Activated T-helper 1 cell treated with anti-CD3 and anti-CD28 coated beads, Interleukin-12 subunit alpha, Interleukin-12 subunit beta, Interleukin-2, Interleukin-4 antibody, amounts not matched to agents 30 ng/mL and 10 ng/mL and 1 ng/mL, durations not matched to agents 14 hours and 24 hours and 36 hours (primary cell): Measurements from ENCODE around the gene SLC2A13. TPM values are rescaled to one million over a fixed set of nuclear protein-coding genes. Genes with fewer than 3 reads are reported as not detected.

Experiments used
- DNase-seq: peaks from one replicate; pipeline ENCODE4 v3.0.0; 2021; ENCODE audit warnings: low spot score
- H3K27ac Mint-ChIP-seq: one replicate; pipeline ENCODE4 v1.8.0; 2021; ENCODE audit warnings: mild to moderate bottlenecking, mixed read lengths
- H3K27me3 Mint-ChIP-seq: one replicate; pipeline ENCODE4 v1.8.0; 2022; ENCODE audit warnings: mild to moderate bottlenecking, moderate library complexity, mixed read lengths; ENCODE audit not compliant: insufficient read depth
- H3K36me3 Mint-ChIP-seq: one replicate; pipeline ENCODE4 v1.8.0; 2021; ENCODE audit warnings: low read depth, mixed read lengths
- H3K4me1 Mint-ChIP-seq: one replicate; pipeline ENCODE4 v1.8.0; 2021; ENCODE audit warnings: low read depth, mixed read lengths
- H3K4me3 Mint-ChIP-seq: one replicate; pipeline ENCODE4 v1.8.0; 2021; ENCODE audit warnings: mild to moderate bottlenecking, moderate library complexity, mixed read lengths
- H3K9me3 Mint-ChIP-seq: one replicate; pipeline ENCODE4 v1.8.0; 2021; ENCODE audit warnings: mixed read lengths
- intact Hi-C: fragments of 100-400 bp; cut with micrococcal nuclease; formaldehyde crosslinking; loops from one replicate; pipeline ENCODE4 v1.15.1; 2024
- total RNA-seq: library from RNA; stranded (reverse); gene quantifications from 2 replicates; pipeline ENCODE4 v1.2.3, GENCODE V29; 2022

The SLC2A13 gene
- total RNA-seq, 1 donor from 2014 or later, result 2.6 TPM

DNA sequence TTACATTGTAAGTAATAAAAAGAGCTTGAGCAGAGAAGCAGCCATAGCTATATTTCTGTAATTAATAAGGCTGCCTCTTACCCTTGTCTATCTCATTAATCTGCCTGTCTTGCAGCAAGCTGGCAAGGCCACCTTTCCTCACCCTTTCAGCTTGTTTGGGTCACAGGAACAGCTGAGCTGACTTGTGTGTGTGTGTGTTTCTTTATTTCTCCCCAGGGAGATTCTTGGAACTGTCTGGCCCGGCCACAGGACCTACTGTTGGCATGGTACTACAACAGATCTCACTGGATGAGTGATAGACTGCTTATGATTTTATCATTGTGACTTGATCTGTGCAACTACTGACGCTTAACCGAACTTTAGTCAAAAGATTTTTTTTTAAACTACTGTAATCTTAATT lies 213.7 kb downstream of the SLC2A13 start:
- no peak for DNase-seq
- no peaks in the 10 kb centered on the region for H3K4me1 Mint-ChIP-seq
- H3K9me3 Mint-ChIP-seq, result peaks cover 5% of the 10 kb centered on the region
- intact Hi-C loops, result no loop called here
- no peak overlapping the region for H3K27ac Mint-ChIP-seq
- peaks cover 2% of the 10 kb centered on the region for H3K27me3 Mint-ChIP-seq
- H3K4me3 Mint-ChIP-seq, result no peak overlapping the region
- no peaks in the 10 kb centered on the region for H3K36me3 Mint-ChIP-seq

DNA sequence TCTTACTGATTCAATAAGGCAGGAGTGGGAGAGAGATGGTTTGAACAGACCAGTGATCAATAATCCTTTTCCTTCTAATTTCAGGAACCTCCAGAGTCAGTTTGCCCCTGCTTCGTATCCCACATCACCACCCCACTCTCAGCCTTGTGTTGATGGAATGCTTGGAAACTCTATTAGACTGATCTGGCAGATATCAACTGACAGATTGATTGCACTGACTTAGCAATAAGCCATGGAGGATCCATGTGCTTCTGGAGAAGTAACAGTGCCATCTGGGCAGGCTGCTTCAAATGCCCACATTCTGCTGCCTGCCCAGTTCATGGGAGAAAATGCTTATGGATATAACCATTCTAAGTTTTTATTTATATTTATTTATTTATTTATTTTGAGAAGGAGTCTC lies 218.0 kb downstream of the SLC2A13 start:
- intact Hi-C loops, result no loop called here
- Mint-ChIP-seq H3K4me1 (no peaks in the 10 kb centered on the region), H3K4me3 (no peak overlapping the region), H3K27me3 (peaks cover 3% of the 10 kb centered on the region), H3K27ac (no peak overlapping the region), H3K9me3 (no peaks in the 10 kb centered on the region), H3K36me3 (no peaks in the 10 kb centered on the region)
- DNase-seq, result no peak

DNA sequence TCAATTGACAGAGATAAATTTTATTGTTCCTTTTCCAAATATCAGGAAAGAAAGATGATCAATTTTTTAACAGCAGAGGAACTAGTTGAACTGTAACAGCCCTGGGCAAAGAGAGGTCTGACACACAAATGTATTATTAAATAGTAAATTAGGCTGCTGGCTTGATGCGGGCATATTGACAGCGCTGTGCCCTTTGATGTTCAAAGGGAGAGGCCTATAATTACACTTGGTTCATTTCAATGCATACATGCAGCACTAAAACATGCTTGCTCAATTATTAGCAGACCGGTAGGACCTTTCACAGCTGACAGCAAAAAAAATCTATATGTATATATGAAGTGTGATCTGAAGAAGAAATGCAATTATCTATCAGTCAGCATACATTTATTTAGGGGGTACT lies 219.8 kb downstream of the SLC2A13 start:
- no peak overlapping the region for H3K4me3 Mint-ChIP-seq
- no peaks in the 10 kb centered on the region for H3K9me3 Mint-ChIP-seq
- no peak overlapping the region for H3K27ac Mint-ChIP-seq
- DNase-seq, result no peak
- H3K27me3 Mint-ChIP-seq, result peaks cover 3% of the 10 kb centered on the region
- H3K36me3 Mint-ChIP-seq, result no peaks in the 10 kb centered on the region
- no peaks in the 10 kb centered on the region for H3K4me1 Mint-ChIP-seq
- intact Hi-C loops, result no loop called here

DNA sequence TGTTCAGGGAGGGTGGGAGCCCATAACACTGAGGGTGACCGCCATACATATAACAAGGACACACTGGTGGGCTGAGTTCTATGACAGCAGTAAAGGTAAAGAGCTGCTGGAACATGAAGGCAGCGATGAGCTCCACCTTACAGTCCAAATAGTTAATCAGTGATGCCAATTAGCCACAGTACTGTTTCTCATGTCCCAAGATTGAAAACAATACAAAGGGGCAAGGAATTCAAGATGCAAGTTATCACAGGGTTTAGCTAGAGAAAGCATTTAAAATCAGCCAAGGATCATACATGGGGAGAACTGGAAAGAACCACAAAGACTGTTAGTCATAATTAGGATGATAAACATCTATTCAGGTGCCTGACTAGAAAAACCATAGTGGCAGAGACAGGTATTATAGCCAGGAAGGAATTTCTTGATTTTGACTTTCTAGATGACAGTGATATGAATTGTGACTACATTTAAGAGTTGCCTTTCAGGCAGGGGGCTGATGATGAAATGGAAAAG lies 221.2 kb downstream of the SLC2A13 start:
- no peak overlapping the region for H3K27ac Mint-ChIP-seq
- H3K27me3 Mint-ChIP-seq, result peaks cover 3% of the 10 kb centered on the region
- H3K4me1 Mint-ChIP-seq, result no peaks in the 10 kb centered on the region
- H3K9me3 Mint-ChIP-seq, result no peaks in the 10 kb centered on the region
- H3K4me3 Mint-ChIP-seq, result no peak overlapping the region
- no peaks in the 10 kb centered on the region for H3K36me3 Mint-ChIP-seq
- DNase-seq, result no peak
- intact Hi-C loops, result no loop called here

DNA sequence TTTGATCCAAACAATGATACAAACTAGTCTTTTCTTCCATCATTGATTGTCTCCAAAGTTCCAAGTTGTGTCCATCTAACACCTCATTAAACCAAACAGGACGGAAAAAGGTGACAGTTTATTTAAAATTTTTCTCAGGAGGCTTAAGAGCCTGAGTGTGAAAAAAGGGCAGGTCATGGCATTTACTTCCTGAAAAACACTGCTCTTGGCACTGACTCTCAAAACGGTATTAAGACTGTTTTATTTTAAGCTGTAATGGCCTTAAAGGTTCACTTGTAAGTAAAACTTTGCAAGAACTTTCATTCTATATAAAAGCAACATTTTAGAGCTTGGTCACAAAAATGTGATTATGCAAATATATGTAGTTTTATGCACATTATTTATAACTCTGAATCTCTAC lies 222.5 kb downstream of the SLC2A13 start:
- peaks cover 1% of the 10 kb centered on the region for H3K9me3 Mint-ChIP-seq
- DNase-seq, result no peak
- no peak overlapping the region for H3K27ac Mint-ChIP-seq
- H3K27me3 Mint-ChIP-seq, result peaks cover 3% of the 10 kb centered on the region
- intact Hi-C loops, result no loop called here
- H3K4me3 Mint-ChIP-seq, result no peak overlapping the region
- no peaks in the 10 kb centered on the region for H3K36me3 Mint-ChIP-seq
- H3K4me1 Mint-ChIP-seq, result no peaks in the 10 kb centered on the region

DNA sequence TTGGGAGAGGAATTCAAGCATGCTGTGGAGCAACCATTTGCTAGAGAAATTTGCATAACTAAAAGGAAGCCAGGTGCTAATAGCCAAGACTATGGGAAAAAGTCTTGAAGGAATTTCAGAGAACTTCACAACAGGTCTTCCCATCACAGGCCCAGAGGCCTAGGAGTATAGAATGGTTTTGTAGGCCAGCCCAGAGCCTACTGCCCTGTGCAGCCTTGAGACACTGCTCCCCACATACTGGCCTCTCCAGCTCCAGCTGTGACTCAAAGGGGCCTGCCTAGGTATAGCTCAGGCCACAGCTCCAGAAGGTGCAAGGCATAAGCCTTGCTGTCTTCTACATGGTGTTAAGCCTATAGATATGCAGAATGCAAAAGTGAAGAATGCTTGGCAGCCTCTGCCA lies 227.1 kb downstream of the SLC2A13 start:
- H3K9me3 Mint-ChIP-seq, result peaks cover 10% of the 10 kb centered on the region
- intact Hi-C loops, result no loop called here

DNA sequence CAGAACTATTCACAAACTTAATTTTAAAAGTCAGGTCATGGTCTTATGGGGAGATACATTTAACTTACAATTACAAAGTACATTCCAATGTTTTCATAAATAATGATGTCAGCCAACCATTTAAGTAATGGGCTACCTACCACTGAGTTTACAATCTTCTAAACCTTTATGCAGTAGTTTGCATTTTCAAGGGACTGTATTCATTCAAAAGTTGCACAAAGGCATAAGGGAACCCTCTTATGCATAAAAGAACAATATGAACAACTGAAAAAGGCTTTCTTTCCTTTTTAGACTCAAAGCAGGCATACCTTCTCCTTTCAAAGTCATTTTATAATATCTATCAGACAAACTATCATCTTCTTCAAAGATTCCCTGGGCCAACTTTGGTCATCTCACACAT lies 230.2 kb downstream of the SLC2A13 start:
- no peaks in the 10 kb centered on the region for H3K27me3 Mint-ChIP-seq
- intact Hi-C loops, result no loop called here
- DNase-seq, result no peak
- H3K4me3 Mint-ChIP-seq, result no peak overlapping the region
- peaks cover 10% of the 10 kb centered on the region for H3K9me3 Mint-ChIP-seq
- H3K36me3 Mint-ChIP-seq, result no peaks in the 10 kb centered on the region
- no peaks in the 10 kb centered on the region for H3K4me1 Mint-ChIP-seq
- H3K27ac Mint-ChIP-seq, result no peak overlapping the region

More for the DNA sequence above, 227.1 kb downstream of the SLC2A13 start:
- H3K4me1 Mint-ChIP-seq, result no peaks in the 10 kb centered on the region
- no peaks in the 10 kb centered on the region for H3K36me3 Mint-ChIP-seq
- H3K27me3 Mint-ChIP-seq, result no peaks in the 10 kb centered on the region
- no peak overlapping the region for H3K4me3 Mint-ChIP-seq
- H3K27ac Mint-ChIP-seq, result no peak overlapping the region
- DNase-seq, result no peak

DNA sequence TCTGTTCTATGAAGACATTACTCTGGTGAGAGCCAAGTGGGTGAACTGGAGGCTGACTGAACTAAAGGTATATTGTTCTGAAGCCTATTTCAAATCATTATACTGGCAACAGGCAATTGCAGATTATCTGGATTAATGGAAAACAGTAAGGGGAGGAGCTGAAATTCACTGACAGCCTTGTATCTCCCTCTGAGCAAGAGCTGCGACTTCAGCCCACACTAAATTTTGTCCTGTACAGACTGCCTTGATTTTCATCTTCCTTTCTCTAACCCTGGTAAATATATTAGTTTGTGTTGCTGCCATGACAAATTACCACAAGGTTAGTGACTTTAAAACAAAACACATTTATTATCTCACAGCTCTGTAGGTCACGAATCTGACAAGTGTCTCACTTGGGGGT lies 231.1 kb downstream of the SLC2A13 start:
- Mint-ChIP-seq H3K36me3 (no peaks in the 10 kb centered on the region), H3K4me3 (no peak overlapping the region), H3K4me1 (no peaks in the 10 kb centered on the region), H3K27me3 (no peaks in the 10 kb centered on the region), H3K9me3 (peaks cover 10% of the 10 kb centered on the region), H3K27ac (no peak overlapping the region)
- DNase-seq, result no peak
- intact Hi-C loops, result no loop called here

DNA sequence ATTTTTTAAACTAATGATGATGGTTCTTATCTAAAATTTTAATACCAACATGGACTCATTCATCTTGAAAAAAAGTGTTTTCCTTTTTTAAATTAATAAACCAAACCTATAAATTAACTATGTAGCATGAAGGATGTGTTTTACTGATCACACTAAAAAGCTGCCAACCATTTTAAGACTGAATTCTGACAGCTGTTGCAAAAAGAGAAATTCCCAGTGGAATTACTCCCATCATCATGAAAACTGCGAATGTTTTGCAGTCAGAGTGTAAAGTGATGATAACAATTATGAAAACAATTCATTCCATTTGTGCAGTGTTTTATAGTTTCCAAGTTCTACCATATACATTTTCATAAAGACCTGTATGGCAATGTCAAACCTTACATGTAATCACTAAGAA lies 232.8 kb downstream of the SLC2A13 start:
- H3K36me3 Mint-ChIP-seq, result no peaks in the 10 kb centered on the region
- H3K27ac Mint-ChIP-seq, result no peak overlapping the region
- no peak for DNase-seq
- no peak overlapping the region for H3K4me3 Mint-ChIP-seq
- no peaks in the 10 kb centered on the region for H3K27me3 Mint-ChIP-seq
- H3K4me1 Mint-ChIP-seq, result no peaks in the 10 kb centered on the region
- intact Hi-C loops, result no loop called here
- peaks cover 5% of the 10 kb centered on the region for H3K9me3 Mint-ChIP-seq

DNA sequence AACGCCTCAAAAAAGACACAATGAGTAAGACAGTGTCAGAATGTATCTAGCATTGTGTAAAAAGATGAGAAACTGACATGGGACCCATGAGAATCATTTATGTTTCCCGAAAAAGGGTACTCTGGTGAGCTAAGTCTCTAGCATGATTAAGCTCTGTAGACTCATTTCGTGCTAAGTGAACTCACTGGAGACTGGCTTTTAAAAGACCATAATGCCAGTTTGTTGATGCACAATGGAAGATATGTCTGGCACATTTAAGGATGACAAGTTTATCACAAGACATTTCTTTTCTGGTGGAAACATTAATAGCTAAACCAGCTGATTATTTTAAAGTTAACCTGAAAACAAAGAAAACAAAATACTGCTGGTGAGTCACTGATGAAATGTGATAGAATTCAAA lies 233.5 kb downstream of the SLC2A13 start:
- Mint-ChIP-seq H3K9me3 (peaks cover 3% of the 10 kb centered on the region), H3K27me3 (no peaks in the 10 kb centered on the region), H3K4me1 (no peaks in the 10 kb centered on the region), H3K27ac (no peak overlapping the region), H3K4me3 (no peak overlapping the region), H3K36me3 (no peaks in the 10 kb centered on the region)
- DNase-seq, result no peak
- intact Hi-C loops, result no loop called here

DNA sequence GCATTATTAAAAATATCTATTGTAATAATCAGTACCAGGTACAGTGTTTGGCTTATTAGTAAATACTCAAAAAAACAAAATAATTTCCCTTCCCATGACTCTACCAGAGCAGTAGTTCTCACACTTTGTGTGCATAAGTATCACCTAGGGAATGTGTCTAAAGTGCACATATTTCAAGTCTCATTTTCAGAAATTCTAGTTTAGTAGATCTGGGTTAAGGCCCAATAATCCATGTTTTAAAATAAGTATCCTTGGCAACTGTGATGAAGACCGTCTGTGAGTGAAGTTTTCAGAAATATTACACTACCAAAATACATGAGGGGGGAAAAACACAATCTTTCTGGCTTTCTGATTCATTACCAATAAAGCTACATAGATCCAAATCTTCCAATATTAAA lies 237.6 kb downstream of the SLC2A13 start:
- no peak overlapping the region for H3K27ac Mint-ChIP-seq
- no peak overlapping the region for H3K4me3 Mint-ChIP-seq
- H3K9me3 Mint-ChIP-seq, result no peaks in the 10 kb centered on the region
- no peaks in the 10 kb centered on the region for H3K4me1 Mint-ChIP-seq
- DNase-seq, result no peak
- no peaks in the 10 kb centered on the region for H3K27me3 Mint-ChIP-seq
- H3K36me3 Mint-ChIP-seq, result no peaks in the 10 kb centered on the region
- intact Hi-C loops, result no loop called here

DNA sequence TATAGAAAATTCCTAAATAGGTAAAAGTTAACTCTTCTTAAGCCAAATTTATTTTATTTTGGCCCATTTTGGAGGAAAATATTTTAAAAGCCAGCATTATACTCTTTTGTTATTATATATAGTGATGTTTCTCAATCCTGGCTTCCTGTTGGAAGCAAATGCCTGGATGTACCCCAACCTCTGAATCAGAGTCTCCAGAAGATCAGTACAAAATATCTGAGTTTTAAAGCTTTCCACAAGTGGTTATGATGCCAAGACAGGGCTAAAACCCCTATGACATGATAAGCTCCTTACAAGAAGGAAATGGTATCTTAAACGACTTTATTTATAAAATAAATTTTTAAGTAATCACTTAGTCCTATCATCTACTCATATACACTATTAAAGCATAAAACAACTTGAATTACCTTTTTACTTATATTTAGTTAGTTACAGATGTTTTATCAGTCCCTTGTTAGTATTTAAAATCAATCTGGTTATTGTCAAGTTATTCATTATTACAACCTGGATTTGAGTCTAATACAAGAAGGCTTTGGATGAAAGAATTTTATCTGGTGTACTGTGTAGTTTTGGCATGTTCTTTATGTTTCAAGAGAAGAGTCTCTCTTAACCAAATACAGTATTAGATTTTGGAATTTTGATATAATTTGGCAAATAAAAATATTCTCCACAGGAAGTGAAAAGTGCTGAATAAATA lies 238.1 kb downstream of the SLC2A13 start:
- no peak overlapping the region for H3K4me3 Mint-ChIP-seq
- DNase-seq, result no peak
- H3K27ac Mint-ChIP-seq, result no peak overlapping the region
- no peaks in the 10 kb centered on the region for H3K27me3 Mint-ChIP-seq
- intact Hi-C loops, result no loop called here
- H3K9me3 Mint-ChIP-seq, result no peaks in the 10 kb centered on the region
- no peaks in the 10 kb centered on the region for H3K4me1 Mint-ChIP-seq
- H3K36me3 Mint-ChIP-seq, result no peaks in the 10 kb centered on the region

DNA sequence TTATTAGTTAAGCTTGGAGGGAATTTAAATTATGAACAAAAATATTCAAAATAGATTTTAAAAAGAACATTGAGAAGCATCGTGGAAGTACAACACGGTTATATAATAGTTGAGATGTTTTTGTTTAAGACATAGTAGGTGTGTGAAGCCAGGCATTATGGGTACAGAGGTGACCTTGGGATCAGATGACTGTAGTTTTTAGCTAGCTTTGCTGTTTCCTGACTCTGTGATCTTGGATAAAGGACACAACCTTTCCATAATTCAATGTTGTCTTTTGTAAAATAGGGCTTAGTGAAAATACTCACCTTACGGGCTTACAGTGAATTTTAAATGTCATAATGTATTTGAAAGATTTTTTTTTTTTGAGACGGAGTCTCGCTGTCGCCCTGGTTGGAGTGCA lies 239.7 kb downstream of the SLC2A13 start:
- DNase-seq, result no peak
- intact Hi-C loops, result no loop called here
- Mint-ChIP-seq H3K36me3 (no peaks in the 10 kb centered on the region), H3K4me1 (no peaks in the 10 kb centered on the region), H3K9me3 (no peaks in the 10 kb centered on the region), H3K27me3 (no peaks in the 10 kb centered on the region), H3K27ac (no peak overlapping the region), H3K4me3 (no peak overlapping the region)

DNA sequence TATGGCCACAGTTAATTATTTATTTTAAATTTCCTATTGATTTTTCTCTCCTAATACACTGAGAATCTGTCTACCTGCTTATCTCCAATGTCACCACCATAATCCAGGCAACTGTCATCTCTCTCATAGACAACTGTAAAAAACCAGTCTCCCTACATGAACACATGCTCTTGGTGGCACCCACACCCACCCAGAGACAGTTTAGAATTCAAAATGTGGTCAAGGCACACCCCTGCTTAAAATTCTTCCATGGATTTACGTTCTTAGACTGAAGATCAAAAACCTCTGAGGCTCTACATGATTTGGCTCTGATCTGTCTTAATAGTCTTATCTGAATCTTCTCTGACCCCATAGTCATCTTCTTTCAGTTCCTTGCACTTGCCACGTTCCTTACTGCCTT lies 245.2 kb downstream of the SLC2A13 start:
- Mint-ChIP-seq H3K4me3 (no peak overlapping the region), H3K4me1 (no peaks in the 10 kb centered on the region), H3K36me3 (no peaks in the 10 kb centered on the region), H3K27ac (no peak overlapping the region), H3K9me3 (no peaks in the 10 kb centered on the region), H3K27me3 (peaks cover 2% of the 10 kb centered on the region)
- intact Hi-C loops, result no loop called here
- no peak for DNase-seq
